ENCODE measurements around the gene ERGIC2. TPM values are rescaled to one million over a fixed set of nuclear protein-coding genes. Genes with fewer than 3 reads are reported as not detected.

Gene ERGIC2
- 10 to 100 TPM; 13.7 to 24.8 (median 18.9) TPM for total RNA-seq

DNA sequence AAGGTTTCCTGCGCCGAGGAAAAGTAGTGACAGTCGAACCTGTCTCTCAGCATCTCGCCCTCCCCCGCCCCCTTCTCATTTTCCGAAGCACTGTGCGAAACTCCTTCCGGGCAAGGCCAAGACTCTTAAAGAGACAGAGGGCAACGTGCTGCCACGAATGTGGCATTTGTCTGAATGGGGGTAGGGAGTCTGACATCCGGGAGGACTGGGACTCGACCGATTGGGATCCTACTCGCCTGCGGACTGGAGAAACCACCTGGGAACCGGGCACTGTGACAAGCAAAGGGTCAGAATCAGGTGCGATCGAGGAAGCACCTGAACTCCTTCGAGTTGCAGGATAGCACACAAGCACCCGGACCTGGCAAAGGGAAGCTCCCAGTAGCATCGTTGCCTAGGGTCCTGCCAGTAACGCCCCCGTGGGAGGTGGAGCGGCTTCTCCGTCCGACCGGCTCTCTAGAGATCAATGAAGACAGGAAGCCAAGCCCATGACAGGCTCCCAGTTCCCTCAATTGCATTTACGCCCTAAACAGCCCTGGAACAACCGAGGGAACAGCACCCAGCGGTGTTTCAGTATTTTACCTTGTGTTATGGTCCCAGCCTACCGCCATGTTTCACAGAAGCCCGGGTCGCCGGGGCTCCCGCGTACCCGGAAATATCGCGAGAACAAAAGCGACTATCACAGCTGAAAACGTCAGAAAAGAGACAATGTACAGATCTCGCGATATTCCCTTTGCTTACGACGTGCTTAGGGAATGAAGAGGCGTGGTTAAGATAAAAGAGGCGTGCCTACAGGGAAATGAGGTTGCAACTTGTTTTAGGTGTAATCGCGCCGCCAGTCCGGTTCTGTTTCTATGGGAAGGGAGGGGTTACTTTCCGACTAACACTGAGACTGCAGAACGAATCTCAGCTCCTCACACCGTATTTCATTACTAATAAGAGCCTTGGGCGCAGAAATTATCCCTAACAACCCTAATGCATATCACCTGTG is at the start of gene ERGIC2:
ERGIC2 (minus strand) TSS at position 637 of the 988 bp plus-strand sequence. CDS start 9,539 bp downstream, outside the sequence.
- Histone ChIP-seq H3K27ac (peak within 1 kb of the TSS; percentile 78 to 93 (median 91)), H3K36me3 (no peaks in the 10 kb centered on the region), H3K4me1 (peaks cover 0 to 12% (median 2%) of the 10 kb centered on the region in 4 donors), H3K4me3 (peak within 1 kb of the TSS; percentile 82 to 90 (median 83)), H3K9me3 (no peaks in the 10 kb centered on the region), H3K27me3 (no peaks in the 10 kb centered on the region)
- DNase-seq: peak; percentile 90 to 96 (median 92)
- TF ChIP-seq POLR2A (IDR thresholded peaks at IDR 0.05): peak; percentile 51 to 70
- TF ChIP-seq, protein P1, sequence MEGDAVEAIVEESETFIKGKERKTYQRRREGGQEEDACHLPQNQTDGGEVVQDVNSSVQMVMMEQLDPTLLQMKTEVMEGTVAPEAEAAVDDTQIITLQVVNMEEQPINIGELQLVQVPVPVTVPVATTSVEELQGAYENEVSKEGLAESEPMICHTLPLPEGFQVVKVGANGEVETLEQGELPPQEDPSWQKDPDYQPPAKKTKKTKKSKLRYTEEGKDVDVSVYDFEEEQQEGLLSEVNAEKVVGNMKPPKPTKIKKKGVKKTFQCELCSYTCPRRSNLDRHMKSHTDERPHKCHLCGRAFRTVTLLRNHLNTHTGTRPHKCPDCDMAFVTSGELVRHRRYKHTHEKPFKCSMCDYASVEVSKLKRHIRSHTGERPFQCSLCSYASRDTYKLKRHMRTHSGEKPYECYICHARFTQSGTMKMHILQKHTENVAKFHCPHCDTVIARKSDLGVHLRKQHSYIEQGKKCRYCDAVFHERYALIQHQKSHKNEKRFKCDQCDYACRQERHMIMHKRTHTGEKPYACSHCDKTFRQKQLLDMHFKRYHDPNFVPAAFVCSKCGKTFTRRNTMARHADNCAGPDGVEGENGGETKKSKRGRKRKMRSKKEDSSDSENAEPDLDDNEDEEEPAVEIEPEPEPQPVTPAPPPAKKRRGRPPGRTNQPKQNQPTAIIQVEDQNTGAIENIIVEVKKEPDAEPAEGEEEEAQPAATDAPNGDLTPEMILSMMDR (IDR thresholded peaks at IDR 0.05): no peak

DNA sequence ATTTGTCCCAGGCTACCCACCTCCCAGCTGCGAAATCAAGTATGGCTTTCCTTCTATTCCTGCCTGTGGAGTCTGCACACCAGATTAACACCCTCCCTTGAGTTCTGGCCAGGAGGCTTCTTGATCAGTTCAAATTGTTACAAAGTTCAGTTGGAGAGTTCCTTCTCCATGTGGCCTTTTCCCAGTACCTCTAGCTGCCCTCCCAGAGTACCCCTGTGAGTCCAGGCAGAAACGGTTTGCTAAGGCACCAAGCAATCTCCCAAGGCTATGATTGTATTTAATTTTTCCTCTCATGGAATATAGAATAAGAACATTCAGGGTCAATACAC is 49.7 kb upstream of the ERGIC2 start:
- Histone ChIP-seq H3K9me3 (no peaks in the 10 kb centered on the region), H3K36me3 (no peaks in the 10 kb centered on the region), H3K4me3 (no peak overlapping the region), H3K27ac (no peak overlapping the region), H3K4me1 (peaks cover 0 to 11% (median 0%) of the 10 kb centered on the region in 4 donors), H3K27me3 (no peaks in the 10 kb centered on the region)
- DNase-seq: no peak
- no peak for TF ChIP-seq POLR2A (IDR thresholded peaks at IDR 0.05)
- TF ChIP-seq, protein P1 (IDR thresholded peaks at IDR 0.05): no peak

GRCh38 chr12:29429999-29430715 is 49.2 kb upstream of the ERGIC2 start:
- Histone ChIP-seq H3K27ac (no peak overlapping the region), H3K9me3 (no peaks in the 10 kb centered on the region), H3K36me3 (no peaks in the 10 kb centered on the region), H3K4me3 (no peak overlapping the region), H3K4me1 (peaks cover 0 to 11% (median 0%) of the 10 kb centered on the region in 4 donors), H3K27me3 (no peaks in the 10 kb centered on the region)
- DNase-seq: no peak
- no peak for TF ChIP-seq POLR2A (IDR thresholded peaks at IDR 0.05)
- TF ChIP-seq, protein P1 (IDR thresholded peaks at IDR 0.05): no peak

GRCh38 chr12:29428633-29429032 is 47.7 kb upstream of the ERGIC2 start:
- no peaks in the 10 kb centered on the region for H3K36me3 ChIP-seq

GRCh38 chr12:29427964-29428363 is 47.0 kb upstream of the ERGIC2 start:
- Histone ChIP-seq H3K4me1 (peaks cover 0 to 11% (median 0%) of the 10 kb centered on the region in 4 donors), H3K36me3 (no peaks in the 10 kb centered on the region), H3K4me3 (no peak overlapping the region), H3K9me3 (no peaks in the 10 kb centered on the region), H3K27me3 (no peaks in the 10 kb centered on the region), H3K27ac (no peak overlapping the region)
- TF ChIP-seq POLR2A (IDR thresholded peaks at IDR 0.05): no peak
- TF ChIP-seq, protein P1 (IDR thresholded peaks at IDR 0.05): peak in 4 of 6 experiments; percentile 2 to 33 (median 18)
- no peak for DNase-seq

More at GRCh38 chr12:29428633-29429032, 47.7 kb upstream of the ERGIC2 start:
- TF ChIP-seq POLR2A (IDR thresholded peaks at IDR 0.05): no peak
- TF ChIP-seq, protein P1 (IDR thresholded peaks at IDR 0.05): no peak
- H3K4me3 ChIP-seq: no peak overlapping the region
- peaks cover 0 to 11% (median 0%) of the 10 kb centered on the region in 4 donors for H3K4me1 ChIP-seq
- H3K27me3 ChIP-seq: no peaks in the 10 kb centered on the region
- peak overlapping the region in 2 of 4 donors; percentile 23 to 35 for H3K27ac ChIP-seq
- no peak for DNase-seq
- no peaks in the 10 kb centered on the region for H3K9me3 ChIP-seq
